H9 (cell line): ENCODE data around the gene TUSC7. TPM values are rescaled to one million over a fixed set of nuclear protein-coding genes. Genes with fewer than 3 reads are reported as not detected.

Experiments used
- DNase-seq: peaks from one replicate; pipeline ENCODE4 v3.0.0-alpha.2; 2017
- H2AFZ ChIP-seq: one replicate; pipeline ENCODE4 v1.6.1; 2013; ENCODE audit warnings: mild to moderate bottlenecking, low read length, control low read depth, moderate library complexity
- H2AK5ac ChIP-seq: 2 replicates; pipeline ENCODE4 v1.6.1; 2013; ENCODE audit warnings: low read length, control low read depth, mixed read lengths; ENCODE audit not compliant: insufficient read length
- H2BK120ac ChIP-seq: one replicate; pipeline ENCODE4 v1.6.1; 2013; ENCODE audit warnings: low read depth, mild to moderate bottlenecking, low read length, control low read depth, inconsistent platforms; ENCODE audit not compliant: poor library complexity, severe bottlenecking
- H2BK12ac ChIP-seq: 2 replicates; pipeline ENCODE4 v1.6.1; 2013; ENCODE audit warnings: low read length, control low read depth, mixed read lengths, low read depth; ENCODE audit not compliant: insufficient read length
- H2BK15ac ChIP-seq: 2 replicates; pipeline ENCODE4 v1.6.1; 2013; ENCODE audit warnings: low read depth, low read length, control low read depth
- H2BK20ac ChIP-seq: one replicate; pipeline ENCODE4 v1.6.1; 2013; ENCODE audit warnings: low read depth, mild to moderate bottlenecking, low read length, control low read depth, inconsistent platforms; ENCODE audit not compliant: poor library complexity, severe bottlenecking
- H2BK5ac ChIP-seq: 2 replicates; pipeline ENCODE4 v1.6.1; 2013; ENCODE audit warnings: low read length, control low read depth, mixed read lengths; ENCODE audit not compliant: insufficient read length
- H3K14ac ChIP-seq: 2 replicates; pipeline ENCODE4 v1.6.1; 2013; ENCODE audit warnings: low read length, control low read depth; ENCODE audit not compliant: insufficient read depth
- H3K18ac ChIP-seq: 2 replicates; pipeline ENCODE4 v1.6.1; 2013; ENCODE audit warnings: low read depth, mild to moderate bottlenecking, mixed read lengths, low read length, control low read depth; ENCODE audit not compliant: insufficient read length
- H3K23ac ChIP-seq: 2 replicates; pipeline ENCODE4 v1.6.1; 2013; ENCODE audit warnings: low read length, control low read depth, mixed read lengths, low read depth; ENCODE audit not compliant: insufficient read length
- H3K23me2 ChIP-seq: 2 replicates; pipeline ENCODE4 v1.6.1; 2013; ENCODE audit warnings: low read depth, mild to moderate bottlenecking, mixed read lengths, low read length, control low read depth; ENCODE audit not compliant: insufficient read length, poor library complexity, severe bottlenecking
- H3K27ac ChIP-seq: 2 replicates; pipeline ENCODE4 v1.5.1; 2013; ENCODE audit warnings: low read length, control low read depth, mixed read lengths, low read depth; ENCODE audit not compliant: insufficient read length
- H3K27me3 ChIP-seq: 2 replicates; pipeline ENCODE4 v1.6.1; 2013; ENCODE audit warnings: low read length, control low read depth, inconsistent platforms; ENCODE audit not compliant: insufficient read depth
- H3K4ac ChIP-seq: 2 replicates; pipeline ENCODE4 v1.6.1; 2013; ENCODE audit warnings: low read depth, mild to moderate bottlenecking, control low read depth, inconsistent platforms, low read length, moderate library complexity
- H3K4me1 ChIP-seq: 2 replicates; pipeline ENCODE4 v1.6.1; 2013; ENCODE audit warnings: low read length, control low read depth, inconsistent platforms; ENCODE audit not compliant: insufficient read depth
- H3K4me2 ChIP-seq: 2 replicates; pipeline ENCODE4 v1.6.1; 2013; ENCODE audit warnings: low read length, control low read depth, mixed read lengths; ENCODE audit not compliant: insufficient read length, insufficient read depth
- H3K56ac ChIP-seq: 2 replicates; pipeline ENCODE4 v1.6.1; 2013; ENCODE audit warnings: low read depth, mild to moderate bottlenecking, mixed read lengths, low read length, control low read depth; ENCODE audit not compliant: insufficient read length
- H3K79me1 ChIP-seq: 2 replicates; pipeline ENCODE4 v1.6.1; 2013; ENCODE audit warnings: low read depth, mild to moderate bottlenecking, moderate library complexity, low read length, control low read depth, inconsistent platforms; ENCODE audit not compliant: insufficient read depth, poor library complexity, severe bottlenecking
- H3K79me2 ChIP-seq: 2 replicates; pipeline ENCODE4 v1.6.1; 2013; ENCODE audit warnings: low read length, control low read depth, inconsistent platforms; ENCODE audit not compliant: insufficient read depth
- H3K9ac ChIP-seq: 2 replicates; pipeline ENCODE4 v1.6.1; 2013; ENCODE audit warnings: low read length, control low read depth, mixed read lengths; ENCODE audit not compliant: insufficient read length; ENCODE audit errors: extremely low read depth
- H3K9me3 ChIP-seq: one replicate; pipeline ENCODE4 v1.6.1; 2013; ENCODE audit warnings: low read depth, low read length, inconsistent platforms; ENCODE audit not compliant: control insufficient read depth
- H3T11ph ChIP-seq: one replicate; pipeline ENCODE4 v1.6.1; 2013; ENCODE audit warnings: mild to moderate bottlenecking, low read length, control low read depth, inconsistent platforms
- H4K20me1 ChIP-seq: one replicate; pipeline ENCODE4 v1.6.1; 2013; ENCODE audit not compliant: control insufficient read depth, insufficient read length, insufficient read depth
- H4K5ac ChIP-seq: 2 replicates; pipeline ENCODE4 v1.6.1; 2013; ENCODE audit warnings: low read depth, mild to moderate bottlenecking, mixed read lengths, low read length, control low read depth; ENCODE audit not compliant: insufficient read length
- H4K8ac ChIP-seq: replicated peaks from 2 replicates; pipeline ENCODE4 v1.6.1; 2013; ENCODE audit warnings: low read length, control low read depth, mixed read lengths, low read depth; ENCODE audit not compliant: insufficient read length
- H4K91ac ChIP-seq: 2 replicates; pipeline ENCODE4 v1.6.1; 2013; ENCODE audit warnings: low read depth, mild to moderate bottlenecking, moderate library complexity, mixed read lengths, low read length, control low read depth; ENCODE audit not compliant: insufficient read length
- H3K27ac Mint-ChIP-seq, 3 experiments: 2 replicates in 2 of 3; 3 replicates in 1 of 3; pipeline ENCODE4 v1.8.0; 2020 to 2021; ENCODE audit warnings: mixed read lengths in 3 of 3, mild to moderate bottlenecking in 1 of 3, moderate library complexity in 1 of 3
- H3K27me3 Mint-ChIP-seq: 2 replicates; pipeline ENCODE4 v1.8.0; 2021; ENCODE audit warnings: low read depth, mild to moderate bottlenecking, moderate library complexity, mixed read lengths
- H3K36me3 Mint-ChIP-seq, 3 experiments: 2 replicates in 2 of 3; 3 replicates in 1 of 3; pipeline ENCODE4 v1.8.0; 2020 to 2021; ENCODE audit warnings: low read depth in 3 of 3, mixed read lengths in 3 of 3; ENCODE audit not compliant: insufficient read depth in 1 of 3
- H3K4me1 Mint-ChIP-seq, 2 experiments: 2 replicates each; pipeline ENCODE4 v1.8.0; 2020; ENCODE audit warnings: mixed read lengths in 2 of 2
- H3K4me3 Mint-ChIP-seq, 2 experiments: 2 replicates in 1 of 2; 3 replicates in 1 of 2; pipeline ENCODE4 v1.8.0; 2020 to 2021; ENCODE audit warnings: mild to moderate bottlenecking in 2 of 2, mixed read lengths in 2 of 2, moderate library complexity in 1 of 2
- H3K9me3 Mint-ChIP-seq, 2 experiments: 2 replicates in 1 of 2; 3 replicates in 1 of 2; pipeline ENCODE4 v1.8.0; 2020; ENCODE audit warnings: mild to moderate bottlenecking in 2 of 2, mixed read lengths in 2 of 2, moderate library complexity in 1 of 2
- CTCF ChIP-seq: fragments of 200-600 bp; sonication (generic); conservative IDR thresholded peaks from 3 replicates; pipeline ENCODE4 v1.8.0; 2021; ENCODE audit warnings: antibody characterized with exemption, mild to moderate bottlenecking
- WGBS: extraction: QIAGEN DNeasy Blood & Tissue Kit; methylation state at CpG from one replicate; pipeline ENCODE4 v1.1.7; 2013; ENCODE audit warnings: missing lambda C conversion rate, low lambda C conversion rate, mixed read lengths; ENCODE audit not compliant: insufficient read length; ENCODE audit errors: extremely low coverage; 5-methylcytosine and 5-hydroxymethylcytosine counted together
- total RNA-seq: library from RNA; stranded (reverse); gene quantifications from 2 replicates; pipeline ENCODE4 v1.2.1, GENCODE V29; 2021

Gene TUSC7
- total RNA-seq, 1 experiment from 2014 or later = not detected

- Mint-ChIP-seq H3K9me3 (peaks cover 12 to 13% of the 10 kb centered on the region in 2 experiments), H3K36me3 (peaks cover 9 to 14% (median 10%) of the 10 kb centered on the region in 3 experiments; a peak in 6 of 7 replicates), H3K4me1 (no peaks in the 10 kb centered on the region), H3K27ac (no peak overlapping the region), H3K27me3 (no peaks in the 10 kb centered on the region; the same call in 1 of the 2 replicates), H3K4me3 (no peak overlapping the region)
- Histone ChIP-seq H3K18ac (no peak overlapping the region), H3K23me2 (no peaks in the 10 kb centered on the region), H3K23ac (no peak overlapping the region), H2AFZ (no peak overlapping the region), H2BK20ac (no peak overlapping the region), H3K9ac (no peak overlapping the region), H3K27ac (no peak overlapping the region), H4K20me1 (no peaks in the 10 kb centered on the region), H3K14ac (no peak overlapping the region), H4K8ac (no peak overlapping the region), H4K5ac (no peak overlapping the region), H4K91ac (no peak overlapping the region), H3K4ac (no peak overlapping the region), H3K56ac (no peak overlapping the region), H3T11ph (no peak overlapping the region), H2AK5ac (no peak overlapping the region), H2BK12ac (no peak overlapping the region), H3K4me2 (no peak overlapping the region), H2BK120ac (no peak overlapping the region), H3K9me3 (peaks cover 4% of the 10 kb centered on the region), H2BK5ac (no peak overlapping the region), H3K79me2 (no peaks in the 10 kb centered on the region), H3K79me1 (no peaks in the 10 kb centered on the region), H3K27me3 (no peaks in the 10 kb centered on the region), H2BK15ac (no peak overlapping the region), H3K4me1 (no peaks in the 10 kb centered on the region)
- no CpG with 5 or more reads among the region's 2 CpGs for WGBS
- TF ChIP-seq CTCF = no peak
- no peak for DNase-seq
These were observed 30.1 kb downstream of the TUSC7 start for GRCh38 chr3:116739678-116740077.
